Measurements from ENCODE around the gene BICD1.
"Not testable (repeated sequence)": the region's sequence is repeated elsewhere in the genome, so short reads cannot be mapped to it uniquely, and the experiment has no call there.

The BICD1 gene

DNA sequence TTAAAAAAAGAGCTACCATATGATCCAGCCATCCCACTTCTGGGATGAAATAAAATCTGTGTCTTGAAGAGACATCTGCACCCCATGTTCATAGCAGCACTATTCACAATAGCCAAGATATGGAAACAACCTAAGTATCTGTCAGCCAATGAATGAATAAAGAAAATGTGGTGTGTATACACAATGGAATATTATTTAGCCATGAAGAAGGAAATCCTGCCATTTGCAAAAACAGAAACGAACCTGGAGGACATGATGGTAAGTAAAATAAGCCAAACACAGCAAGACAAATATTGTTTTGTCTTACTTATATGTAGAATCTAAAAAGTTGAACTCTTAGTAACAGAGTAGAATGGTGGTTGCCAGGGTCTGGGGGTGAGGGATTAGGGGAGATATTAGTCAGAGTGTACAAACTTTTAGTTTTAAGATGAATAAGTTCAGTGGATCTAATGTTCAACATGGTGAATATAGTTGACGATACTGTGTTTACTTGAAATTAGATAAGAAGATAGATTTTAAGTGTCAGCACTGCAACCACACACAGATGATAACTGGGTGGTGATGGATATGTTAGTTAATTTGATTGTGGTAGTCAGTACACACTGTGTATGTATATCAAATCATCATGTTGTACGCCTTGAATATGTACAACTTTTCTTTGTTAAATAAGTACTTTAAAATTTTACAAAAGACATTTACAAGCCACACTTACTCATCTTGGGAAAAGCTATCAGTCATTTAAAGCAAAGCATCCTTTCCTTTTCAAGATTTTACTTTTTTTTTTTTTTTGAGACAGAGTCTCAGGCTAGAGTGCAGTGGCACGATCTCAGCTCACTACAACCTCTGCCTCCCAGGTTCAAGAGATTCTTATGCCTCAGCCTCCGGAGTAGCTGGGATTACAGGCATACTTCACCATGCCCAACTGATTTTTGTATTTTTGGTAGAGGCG, 89.9 kb downstream of the BICD1 start:
- no peak for DNase-seq

DNA sequence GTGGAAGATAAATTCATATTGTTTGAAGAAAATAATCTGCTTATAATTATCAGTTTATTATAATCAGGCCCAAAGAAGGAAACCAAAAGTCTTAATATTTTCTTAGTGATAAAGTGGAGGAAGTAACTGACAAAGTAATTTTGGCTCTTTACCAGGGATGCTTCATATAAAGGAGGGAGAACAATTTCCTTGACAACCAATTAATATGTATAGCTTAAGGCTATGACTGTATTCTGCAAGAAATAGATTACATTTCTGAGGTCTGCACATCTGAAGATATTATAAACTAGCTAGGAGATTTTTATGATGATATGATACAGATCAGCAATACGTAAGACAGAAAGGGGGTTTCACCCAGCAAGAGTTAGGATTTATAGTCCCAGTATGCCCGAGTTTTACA, 90.8 kb downstream of the BICD1 start:
- no peak for DNase-seq

DNA sequence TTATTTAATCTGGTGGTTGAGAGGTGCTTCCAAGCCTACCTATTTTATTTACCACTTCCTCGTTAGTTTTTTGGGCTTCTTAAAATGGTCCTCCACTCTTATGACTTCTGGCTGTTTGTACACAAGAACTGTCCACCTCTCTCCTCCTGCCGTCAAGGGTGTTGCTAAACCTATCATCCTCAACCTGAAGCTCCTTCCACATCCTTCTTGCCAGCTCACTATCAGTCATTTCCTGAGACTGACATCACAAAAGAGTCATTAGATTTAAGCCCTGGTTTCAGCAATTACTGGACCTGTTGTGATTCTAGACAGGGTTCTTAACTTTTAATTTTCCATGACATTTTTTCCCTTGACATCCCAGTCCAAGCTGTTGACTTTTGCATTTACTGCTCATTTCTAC, 91.9 kb downstream of the BICD1 start:
- DNase-seq, result no peak

DNA sequence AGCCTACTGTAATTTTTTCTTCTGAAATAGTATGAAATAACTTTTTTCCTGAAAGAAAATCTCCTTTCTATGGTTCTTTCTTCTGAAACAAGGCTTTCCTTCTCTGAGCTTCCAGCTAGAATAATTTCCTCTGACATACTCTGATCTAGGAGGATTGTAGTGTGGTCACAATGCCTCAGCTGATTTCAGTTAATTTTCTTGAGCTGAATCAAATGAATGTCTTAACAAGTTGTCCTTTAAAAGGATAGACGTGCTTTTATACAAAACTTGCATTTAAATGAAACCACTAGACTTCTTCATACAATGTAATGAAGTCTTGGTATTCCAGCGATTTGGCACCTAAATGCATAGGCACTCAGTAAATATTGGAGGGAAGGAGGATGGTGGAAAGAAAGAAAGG, 94.4 kb downstream of the BICD1 start:
- DNase-seq, result no peak

DNA sequence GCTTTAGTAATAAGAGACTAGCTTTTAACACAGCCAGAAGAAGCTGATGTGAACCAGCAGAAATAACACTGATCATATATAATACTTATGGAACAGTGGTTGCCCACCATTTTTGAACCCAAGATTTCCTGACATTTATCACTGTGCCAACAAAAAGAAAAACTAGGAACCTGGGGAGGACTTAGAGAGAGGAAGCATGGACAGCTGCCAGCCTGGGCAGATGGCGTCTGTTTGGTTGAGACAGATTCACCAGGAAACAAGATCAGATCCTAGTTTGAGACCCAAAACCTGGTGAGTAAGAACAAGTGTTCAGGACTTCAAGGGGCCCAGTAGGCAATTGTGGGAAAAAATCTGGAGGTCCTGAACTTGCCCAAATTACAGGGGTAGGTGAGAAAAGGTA, 95.3 kb downstream of the BICD1 start:
- DNase-seq, result no peak

DNA sequence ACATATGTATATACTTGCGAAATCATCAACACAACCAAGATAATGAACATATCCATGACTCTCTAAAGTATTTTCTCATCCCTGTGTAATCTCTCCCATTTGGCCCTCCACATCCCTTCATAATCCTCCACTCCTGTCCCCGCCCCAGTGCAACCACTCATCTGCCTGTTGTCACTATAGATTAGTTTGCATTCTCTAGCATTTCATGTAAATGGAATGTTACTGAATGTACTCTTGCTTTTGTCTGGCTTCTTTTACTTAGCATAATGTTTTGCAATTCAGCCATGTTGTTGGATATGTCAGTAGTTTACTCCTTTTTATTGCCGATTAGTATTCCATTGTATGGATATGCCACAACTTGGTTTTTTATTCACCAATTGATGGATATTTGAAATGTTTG, 99.1 kb downstream of the BICD1 start:
- DNase-seq, result no peak

DNA sequence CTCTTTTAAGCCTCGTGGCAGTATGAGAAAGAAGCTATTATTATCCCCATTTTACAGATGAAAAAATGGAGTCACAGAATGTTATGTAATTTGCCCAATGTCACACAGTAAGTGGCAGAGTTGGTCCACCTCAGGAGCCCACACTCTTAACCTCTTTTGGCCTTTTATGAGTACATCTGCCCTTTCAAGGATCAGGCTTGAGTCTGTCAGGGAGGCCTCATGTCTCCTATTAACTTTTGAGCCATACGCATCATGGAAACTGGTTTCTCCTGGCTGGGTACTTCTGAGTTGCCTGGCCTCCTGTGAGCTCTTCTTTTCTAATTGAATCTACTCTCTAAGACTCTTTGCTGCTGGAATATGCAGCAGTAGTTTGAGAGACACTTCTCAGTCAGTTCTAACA, 101.7 kb downstream of the BICD1 start:
- no peak for DNase-seq

DNA sequence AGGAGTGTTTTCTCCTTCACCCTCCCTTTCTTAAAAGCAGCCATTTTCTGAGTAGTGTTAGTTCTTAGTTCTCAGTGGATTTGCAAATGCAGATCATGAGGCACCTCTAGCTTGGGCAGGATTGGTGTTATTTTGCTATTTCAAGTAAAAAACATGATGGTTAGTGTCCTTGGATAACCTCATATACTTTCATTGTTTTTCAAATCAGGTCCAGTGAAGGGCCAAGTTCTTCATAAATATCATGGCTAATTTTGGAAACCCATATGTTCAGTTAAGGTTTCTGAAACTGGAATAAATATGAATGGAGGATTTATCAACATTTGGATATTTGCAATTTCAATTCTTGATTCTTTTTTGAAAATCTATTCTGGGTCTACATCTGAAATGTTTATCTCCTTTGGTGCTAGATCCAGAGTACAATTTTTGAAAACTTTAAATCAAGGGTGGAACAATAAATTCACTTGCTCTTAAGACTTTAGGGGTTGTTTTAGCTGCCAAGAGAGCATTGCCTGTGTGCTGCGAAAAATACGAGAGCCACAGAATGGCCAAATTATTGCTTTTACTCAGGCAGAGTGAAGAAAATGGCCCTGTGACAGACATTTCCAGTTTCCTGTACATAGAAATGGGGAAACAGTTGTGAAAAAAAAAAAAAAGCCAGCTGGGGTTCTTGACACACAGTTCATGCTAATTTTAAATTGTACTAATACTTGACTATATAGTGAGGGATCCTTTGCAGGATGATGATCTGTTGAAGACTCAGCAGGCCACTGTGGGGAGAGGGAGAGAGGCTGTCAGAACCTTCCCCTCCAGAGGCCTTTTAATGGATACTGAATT, 104.6 kb downstream of the BICD1 start:
- no peak for DNase-seq

DNA sequence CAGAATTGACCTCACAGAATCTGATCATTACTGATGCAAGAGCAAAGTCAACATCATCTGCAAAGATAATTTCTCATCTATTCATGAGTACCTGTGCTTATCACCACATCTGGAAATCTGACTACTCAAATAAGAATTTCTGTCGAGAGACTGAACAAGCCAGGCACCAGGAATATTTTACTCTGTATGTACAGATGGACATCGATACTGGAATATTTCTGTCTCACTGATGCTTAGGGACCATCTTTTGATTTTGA, 105.2 kb downstream of the BICD1 start:
- DNase-seq, result no peak

DNA sequence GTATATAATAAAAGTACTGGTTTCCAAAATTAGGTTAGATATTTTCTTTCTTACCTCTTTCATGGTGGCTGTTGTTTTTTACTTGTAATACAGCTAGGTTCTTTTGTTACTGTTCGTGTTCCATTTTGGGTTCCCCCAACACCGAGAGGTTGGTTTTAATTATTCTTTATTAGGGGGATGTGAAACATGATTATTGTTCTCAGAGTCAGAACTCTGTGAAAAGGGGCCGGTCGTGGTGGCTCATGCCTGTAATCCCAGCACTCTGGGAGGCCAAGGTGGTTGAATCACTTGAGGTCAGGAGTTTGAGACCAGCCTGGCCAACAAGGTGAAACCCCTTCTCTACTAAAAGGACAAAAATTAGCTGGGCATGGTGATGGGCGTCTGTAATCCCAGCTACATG, 108.1 kb downstream of the BICD1 start:
- DNase-seq, result no peak

DNA sequence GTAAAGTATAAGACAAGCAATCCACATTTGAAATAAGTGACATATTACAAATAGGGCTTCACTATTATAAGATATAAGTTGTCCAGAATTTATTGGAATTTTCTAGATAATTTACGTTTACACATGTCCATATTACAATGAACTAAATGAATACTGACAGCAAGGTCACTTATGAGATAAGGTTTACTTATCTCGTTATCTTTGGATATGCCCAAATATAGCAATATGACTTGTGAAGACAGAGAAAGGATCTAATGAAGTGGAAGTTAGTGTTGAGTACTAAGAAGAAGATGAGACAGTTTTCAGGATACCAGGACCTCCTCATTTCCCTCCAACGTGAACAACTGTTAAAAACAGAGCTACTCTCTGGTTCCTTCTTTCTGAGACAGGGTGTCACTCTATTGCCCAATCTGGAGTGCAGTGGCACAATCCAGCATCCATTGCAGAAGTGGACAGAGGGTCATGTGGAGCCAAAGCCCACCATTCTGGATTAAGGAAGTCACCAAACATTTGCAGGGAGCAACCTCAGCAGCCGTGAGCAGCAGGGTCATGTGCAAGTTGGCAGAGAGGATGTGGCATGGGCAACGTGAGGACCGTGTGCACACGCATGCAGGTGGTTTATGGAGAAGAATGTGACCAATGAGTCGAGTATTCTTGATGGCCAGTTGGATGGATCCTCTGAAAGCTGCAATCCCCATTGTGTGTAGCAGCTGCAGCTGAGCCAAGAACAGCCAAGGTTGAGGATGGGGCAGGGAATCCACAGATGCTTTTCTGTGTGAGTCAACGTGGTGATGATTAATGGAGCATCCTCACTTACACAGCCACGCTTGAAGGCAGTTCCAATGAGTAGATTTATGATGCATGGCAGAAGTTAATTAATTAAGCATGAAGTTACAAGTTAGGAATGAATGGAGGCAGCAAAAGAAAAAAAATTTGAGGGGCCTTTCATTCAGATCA, 111.0 kb downstream of the BICD1 start:
- peak; percentile 31 for DNase-seq

DNA sequence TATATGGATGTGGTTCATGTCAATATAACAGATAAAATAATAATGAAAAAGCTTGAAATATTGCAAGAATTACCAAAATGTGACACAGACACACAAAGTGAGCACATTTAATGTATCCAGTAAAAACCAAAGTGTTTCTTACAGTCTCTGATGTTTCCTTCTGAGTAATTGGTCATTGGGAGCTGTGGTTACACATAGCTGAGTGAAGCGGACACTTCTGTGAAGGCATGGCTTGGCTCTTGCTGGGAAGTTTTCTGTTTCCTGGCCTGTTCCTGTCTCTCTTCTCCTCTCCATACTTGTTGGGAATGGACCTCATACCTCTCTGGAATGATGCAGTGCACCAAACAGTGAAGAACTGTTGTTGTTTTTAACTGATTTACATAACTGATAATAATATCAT, 117.3 kb downstream of the BICD1 start:
- DNase-seq, result no peak

DNA sequence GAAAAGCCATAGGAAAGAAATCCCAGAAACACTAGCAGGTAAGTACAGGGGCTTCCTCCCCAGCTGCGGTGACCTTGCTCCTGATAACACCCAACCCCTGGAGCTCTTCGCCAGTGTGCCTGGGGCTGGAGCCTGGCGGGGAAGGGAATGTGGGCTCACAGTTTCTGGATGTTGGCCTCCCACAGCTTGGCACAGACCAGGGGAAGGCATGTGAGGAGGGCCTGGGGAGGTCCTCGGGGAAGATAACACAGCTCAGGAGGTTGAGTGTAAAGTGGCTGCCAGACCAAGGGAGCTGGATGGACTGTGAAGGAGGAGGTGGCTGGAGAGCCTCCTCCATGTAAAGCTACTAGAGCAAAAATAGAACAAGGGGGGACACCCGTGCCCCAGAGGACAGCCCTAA, 120.1 kb downstream of the BICD1 start:
- DNase-seq, result no peak

DNA sequence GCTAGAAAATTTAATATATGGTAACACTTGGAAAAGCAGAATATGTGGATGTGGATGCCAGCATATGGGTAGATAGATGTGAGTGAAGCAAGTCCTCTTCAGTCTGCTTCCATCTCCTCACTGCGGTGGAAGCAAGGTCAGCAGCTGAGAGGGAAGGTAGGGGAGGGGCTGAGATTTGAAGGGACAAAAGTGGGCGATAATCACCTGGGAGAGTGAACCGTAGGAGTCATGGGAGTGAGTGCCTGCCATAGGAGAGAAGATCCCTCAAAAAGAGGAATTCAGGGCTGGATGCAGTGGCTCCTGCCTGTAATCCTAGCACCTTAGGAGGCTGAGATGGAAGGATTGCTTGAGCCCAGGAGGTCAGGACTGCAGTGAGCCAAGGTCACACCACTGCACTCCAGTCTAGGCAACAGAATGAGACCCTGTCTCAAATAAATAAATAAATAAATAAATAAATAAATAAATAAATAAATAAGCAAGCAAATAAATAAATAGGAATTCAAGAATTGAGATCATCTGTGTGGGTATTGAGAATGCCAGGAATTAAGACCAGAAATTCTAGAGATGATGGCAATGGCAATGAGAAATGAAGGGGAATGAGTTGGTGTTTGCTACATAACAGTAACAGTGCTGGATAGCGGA, 123.4 kb downstream of the BICD1 start:
- DNase-seq, result no peak

DNA sequence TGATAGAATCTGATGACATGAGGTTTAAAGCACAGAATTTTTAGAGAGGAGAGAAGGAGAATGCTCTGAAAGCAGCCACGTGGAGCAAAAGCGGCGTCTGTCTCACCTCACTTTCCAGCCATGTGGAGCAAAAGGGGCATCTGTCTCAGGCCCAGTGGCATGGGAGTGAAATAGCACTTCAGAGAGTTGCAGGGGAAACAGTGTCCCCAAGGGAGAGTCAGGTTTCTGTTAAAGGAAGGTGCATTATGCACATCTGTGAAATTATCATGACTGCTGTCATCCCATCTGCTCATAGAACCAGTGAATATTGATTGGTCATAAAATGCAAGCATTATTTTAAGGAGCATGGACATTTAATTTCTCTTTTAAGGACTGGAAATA, 124.0 kb downstream of the BICD1 start:
- no peak for DNase-seq

DNA sequence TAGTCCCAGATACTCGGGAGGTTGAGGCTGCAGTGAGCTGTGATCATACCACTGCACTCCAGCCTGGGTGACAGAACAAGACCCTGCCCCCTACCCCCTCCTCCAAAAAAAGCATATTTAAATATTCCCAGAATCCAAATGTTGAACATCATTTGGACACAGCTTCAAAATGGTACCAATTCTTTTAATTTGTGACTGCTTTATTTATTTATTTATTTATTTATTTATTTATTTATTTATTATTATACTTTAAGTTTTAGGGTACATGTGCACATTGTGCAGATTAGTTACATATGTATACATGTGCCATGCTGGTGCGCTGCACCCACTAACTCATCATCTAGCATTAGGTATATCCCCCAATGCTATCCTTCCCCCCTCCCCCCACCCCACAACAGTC, 124.7 kb downstream of the BICD1 start:
- not testable (repeated sequence) for DNase-seq

DNA sequence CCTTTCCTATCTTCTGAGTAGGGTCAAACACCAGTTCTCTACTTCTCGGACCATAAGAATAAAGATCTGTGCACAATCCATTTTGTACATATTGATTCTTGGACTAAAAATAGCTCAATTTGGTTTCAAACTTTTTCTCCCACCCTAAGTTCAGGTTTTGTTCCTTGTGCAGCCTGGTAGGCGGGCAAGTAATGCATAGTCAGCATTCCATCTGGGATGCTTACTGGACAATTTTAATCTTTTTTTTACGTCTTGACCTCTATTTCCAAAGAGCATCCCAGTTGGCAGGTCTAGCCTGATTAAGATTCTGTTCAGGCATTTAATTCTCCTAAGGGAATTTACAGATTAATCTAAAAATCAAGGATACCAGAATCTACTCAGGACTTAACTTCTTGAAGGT, 126.9 kb downstream of the BICD1 start:
- DNase-seq, result no peak

DNA sequence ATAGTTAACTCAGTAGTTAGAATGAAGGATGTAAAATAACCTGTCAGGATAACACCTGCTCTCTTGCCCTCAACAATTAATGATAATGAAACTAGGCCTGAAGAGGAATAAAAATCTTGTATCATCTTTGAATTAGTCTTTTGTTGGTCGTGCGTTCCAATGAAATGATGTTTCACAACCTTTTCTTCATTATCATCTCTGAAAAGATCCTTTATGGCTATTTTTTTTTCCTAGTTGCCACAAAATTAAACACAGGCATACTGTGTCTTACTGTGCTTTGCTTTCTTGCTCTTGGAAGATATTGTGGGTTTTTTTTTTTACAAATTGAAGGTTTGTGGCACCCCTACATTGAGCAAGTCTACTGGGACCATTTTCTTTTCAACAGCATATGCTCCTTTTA, 128.6 kb downstream of the BICD1 start:
- no peak for DNase-seq

DNA sequence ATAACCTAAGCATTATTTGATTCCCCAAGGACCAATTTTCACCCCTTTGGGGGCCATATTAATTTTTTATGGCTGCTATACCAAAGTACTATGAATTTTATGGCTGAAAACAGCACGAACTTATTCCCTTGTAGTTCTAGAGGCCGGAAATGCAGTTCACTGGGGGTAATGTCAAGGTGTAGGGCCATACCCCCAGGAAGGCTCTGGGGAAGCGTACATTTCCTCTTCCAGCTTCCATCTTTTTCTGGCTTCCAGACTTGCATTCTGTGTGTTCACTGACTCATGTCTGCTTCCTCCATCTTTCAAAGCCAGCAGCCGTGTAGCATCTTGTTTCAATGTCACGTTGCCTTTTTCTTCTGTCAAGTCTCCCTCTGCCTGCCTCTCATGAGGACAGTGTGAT, 133.5 kb downstream of the BICD1 start:
- no peak for DNase-seq

DNA sequence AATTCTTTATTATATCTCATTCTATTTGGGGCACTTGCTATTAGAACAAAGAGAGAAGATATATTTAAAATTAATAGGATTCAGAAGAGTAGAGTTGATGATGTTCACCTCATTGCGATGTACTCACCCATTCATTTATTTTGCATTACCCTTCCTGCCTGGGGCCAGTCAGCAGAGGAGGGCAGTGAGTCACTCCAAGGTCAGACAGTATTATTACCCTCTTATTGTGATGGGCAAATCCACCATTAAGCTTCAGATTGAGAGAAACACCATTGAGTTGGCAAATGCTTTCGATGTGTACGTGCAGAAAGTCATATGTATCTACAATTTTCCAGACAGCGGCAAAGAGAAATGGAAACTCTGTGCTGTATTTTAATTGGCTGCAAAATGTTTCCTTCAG, 134.2 kb downstream of the BICD1 start:
- DNase-seq, result no peak

DNA sequence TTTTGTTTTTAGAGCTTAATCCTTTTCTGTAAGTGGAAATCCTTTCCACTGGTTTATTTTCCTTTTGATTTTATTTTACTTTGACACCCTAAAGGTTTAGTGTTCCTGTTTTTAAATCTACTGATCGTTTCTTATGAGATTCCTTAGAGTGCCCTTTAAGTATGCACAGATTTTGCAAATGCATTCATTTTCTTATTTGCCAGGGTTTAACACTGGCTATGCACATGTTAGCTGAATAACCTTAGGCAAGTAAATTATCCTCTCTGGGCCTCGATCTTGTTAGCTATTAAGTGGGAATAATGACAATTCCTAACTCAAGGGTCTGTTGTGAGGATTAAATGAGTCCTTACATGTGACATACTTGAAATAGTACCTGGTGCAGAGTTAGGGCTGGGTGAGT, 136.0 kb downstream of the BICD1 start:
- DNase-seq, result no peak

DNA sequence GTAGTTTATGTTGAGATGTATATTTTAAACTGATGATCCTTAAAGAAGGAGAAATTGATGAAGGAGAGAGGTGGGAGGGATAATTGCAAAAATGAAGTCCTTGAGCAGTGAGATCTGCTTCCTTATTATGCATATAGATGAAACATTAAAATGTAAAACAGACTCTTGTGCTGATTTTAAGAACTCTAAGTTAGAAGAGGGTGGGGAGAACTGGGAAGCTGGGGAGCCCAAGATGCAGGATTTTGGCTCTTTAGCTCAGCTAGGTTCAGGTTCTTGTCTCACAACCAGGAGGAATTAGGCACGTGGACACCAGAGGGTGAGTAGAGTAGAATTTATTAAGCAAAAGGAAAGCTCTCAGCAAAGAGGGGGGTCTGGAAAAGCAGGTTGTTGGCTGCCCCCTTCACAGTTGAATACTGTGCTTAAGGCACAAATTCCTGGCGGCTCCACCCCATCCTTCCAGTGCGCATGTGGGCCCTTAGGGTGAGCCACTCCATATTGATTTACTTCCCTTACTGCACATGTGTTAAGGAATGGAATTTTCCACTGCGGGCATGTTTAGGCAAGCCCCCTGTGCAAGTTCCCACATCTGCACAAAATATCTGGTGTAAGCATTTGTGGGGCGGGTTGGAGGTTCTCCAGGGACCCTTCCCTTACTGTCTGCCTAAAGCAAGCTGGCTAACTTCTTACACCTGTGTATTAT, 141.9 kb downstream of the BICD1 start:
- no peak for DNase-seq

Data from amniotic stem cell (primary cell).